ENCODE measurements around the gene ADARB1. TPM values are rescaled to one million over a fixed set of nuclear protein-coding genes. Genes with fewer than 3 reads are reported as not detected.

Gene ADARB1
- total and polyA plus RNA-seq, 2 of the 4 experiments (the other 2 are of a cell fraction), result 39.8 to 47.3 TPM

DNA sequence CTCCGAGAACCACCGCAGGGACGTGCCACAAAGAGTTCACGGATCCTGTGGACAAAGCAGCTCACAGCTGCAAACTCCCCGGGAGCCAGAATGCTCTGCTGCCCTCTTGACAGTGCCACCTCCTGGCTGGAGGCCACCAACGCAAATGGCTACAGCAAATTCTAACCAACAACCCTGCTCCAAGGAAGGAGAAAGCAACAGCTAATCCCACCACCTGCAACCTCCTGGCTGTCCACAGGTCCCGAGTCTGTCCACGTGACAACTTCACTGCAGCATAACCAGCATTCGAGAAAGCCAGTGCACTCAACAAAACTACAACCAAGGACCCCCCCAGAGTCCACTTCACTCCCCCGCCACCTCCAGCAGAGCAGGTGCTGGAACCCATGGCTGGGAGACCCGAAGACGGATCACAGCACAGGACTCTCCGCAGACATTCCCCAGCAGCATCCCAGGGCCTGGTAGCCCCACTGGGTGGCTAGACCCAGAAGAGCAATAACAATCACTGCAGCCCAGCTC is 196.0 kb downstream of the ADARB1 start:
- CTCF ChIA-PET, result no interaction called here
- Histone ChIP-seq H3K23ac (ENCODE audit: low read depth, low read length) (no peak overlapping the region), H3K4ac (ENCODE audit: low read depth, low read length) (no peak overlapping the region), H4K8ac (ENCODE audit: low read depth in 2 of 2, low read length in 2 of 2) (no peak overlapping the region), H3K14ac (replicated peaks; ENCODE audit: low read depth, low read length) (no peak overlapping the region), H3K9me3 (ENCODE audit: control insufficient read depth, insufficient read depth, low read length) (no peaks in the 10 kb centered on the region), H3K4me2 (ENCODE audit: low read depth, low read length) (no peak overlapping the region), H3K56ac (ENCODE audit: extremely low read depth, insufficient read depth, low read length) (no peak overlapping the region), H3K79me1 (ENCODE audit: low read depth in 1 of 2, low read length in 2 of 2) (peaks cover 17 to 52% of the 10 kb centered on the region in 2 experiments), H4K5ac (ENCODE audit: low read depth, low read length) (no peak overlapping the region), H2BK15ac (ENCODE audit: low read depth, low read length) (no peak overlapping the region), H3K4me3 (ENCODE audit: insufficient read depth, low read depth, low read length) (no peak overlapping the region), H3K18ac (ENCODE audit: low read depth, low read length) (no peak overlapping the region), H2AFZ (replicated peaks; ENCODE audit: low read length, poor library complexity) (no peak overlapping the region), H2AK5ac (ENCODE audit: low read depth, low read length) (no peak overlapping the region), H4K91ac (ENCODE audit: insufficient read depth, low read depth, low read length) (no peak overlapping the region), H2BK20ac (ENCODE audit: low read depth, low read length) (no peak overlapping the region), H3K9me1 (ENCODE audit: insufficient read depth, low read length) (no peaks in the 10 kb centered on the region), H2BK5ac (ENCODE audit: low read depth, low read length, poor library complexity, severe bottlenecking) (no peak overlapping the region), H3K9ac (ENCODE audit: low read depth, low read length) (no peak overlapping the region), H2AK9ac (replicated peaks; ENCODE audit: low read depth, low read length, poor library complexity) (no peak overlapping the region), H4K20me1 (ENCODE audit: insufficient read depth, low read length) (peaks cover 57% of the 10 kb centered on the region), H3K36me3 (ENCODE audit: control insufficient read depth, insufficient read depth, low read length) (peaks cover 45% of the 10 kb centered on the region), H3K27me3 (ENCODE audit: control insufficient read depth, insufficient read depth, low read length) (no peaks in the 10 kb centered on the region), H2BK120ac (ENCODE audit: low read depth, low read length) (no peak overlapping the region), H3K4me1 (ENCODE audit: control insufficient read depth, insufficient read depth, low read length) (no peaks in the 10 kb centered on the region), H3K27ac (ENCODE audit: insufficient read depth, low read length) (no peak overlapping the region)
- intact Hi-C loops (cut with micrococcal nuclease), result no loop called here
- in situ Hi-C loops (cut with MboI; ENCODE audit: low sequenced_read_pairs), result no loop called here
- no TSS peak for BruUV-seq (replicated peaks)
- ATAC-seq (ENCODE audit: low read depth) (peak; percentile 21; the same call in 1 of the 2 replicates), DNase-seq (no peak)
- TF ChIP-seq MXI1 (IDR thresholded peaks at IDR 0.05; ENCODE audit: borderline replicate concordance, low read depth, low read length), result no peak
- no peak for TF ChIP-seq FOS (IDR thresholded peaks at IDR 0.05; ENCODE audit: low read depth, low read length)
- TF ChIP-seq, protein P1, sequence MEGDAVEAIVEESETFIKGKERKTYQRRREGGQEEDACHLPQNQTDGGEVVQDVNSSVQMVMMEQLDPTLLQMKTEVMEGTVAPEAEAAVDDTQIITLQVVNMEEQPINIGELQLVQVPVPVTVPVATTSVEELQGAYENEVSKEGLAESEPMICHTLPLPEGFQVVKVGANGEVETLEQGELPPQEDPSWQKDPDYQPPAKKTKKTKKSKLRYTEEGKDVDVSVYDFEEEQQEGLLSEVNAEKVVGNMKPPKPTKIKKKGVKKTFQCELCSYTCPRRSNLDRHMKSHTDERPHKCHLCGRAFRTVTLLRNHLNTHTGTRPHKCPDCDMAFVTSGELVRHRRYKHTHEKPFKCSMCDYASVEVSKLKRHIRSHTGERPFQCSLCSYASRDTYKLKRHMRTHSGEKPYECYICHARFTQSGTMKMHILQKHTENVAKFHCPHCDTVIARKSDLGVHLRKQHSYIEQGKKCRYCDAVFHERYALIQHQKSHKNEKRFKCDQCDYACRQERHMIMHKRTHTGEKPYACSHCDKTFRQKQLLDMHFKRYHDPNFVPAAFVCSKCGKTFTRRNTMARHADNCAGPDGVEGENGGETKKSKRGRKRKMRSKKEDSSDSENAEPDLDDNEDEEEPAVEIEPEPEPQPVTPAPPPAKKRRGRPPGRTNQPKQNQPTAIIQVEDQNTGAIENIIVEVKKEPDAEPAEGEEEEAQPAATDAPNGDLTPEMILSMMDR (conservative IDR thresholded peaks at IDR 0.05; ENCODE audit: low read depth, low read length), result peak; percentile 21; the same call in 1 of the 2 replicates
- peak; percentile 18; the same call in 1 of the 2 replicates for TF ChIP-seq SMC3 (IDR thresholded peaks at IDR 0.05; ENCODE audit: low read depth, low read length)
- no peak for TF ChIP-seq MAZ (IDR thresholded peaks at IDR 0.05; ENCODE audit: borderline replicate concordance, low read depth, low read length)
- no peak for TF ChIP-seq RFX5 (IDR thresholded peaks at IDR 0.05; ENCODE audit: low read depth, low read length)
- dilution Hi-C loops (cut with HindIII; ENCODE audit: low sequenced_read_pairs, unreplicated experiment), result no loop called here
- POLR2A ChIA-PET (ENCODE audit: unreplicated experiment), result no interaction called here
- 100% methylated on average over 3 of the region's 13 CpGs; no CpG with 5 or more reads in 1 of the 2 experiments for WGBS, 2 experiments (ENCODE audit: extremely low coverage in 2 of 2, insufficient read length in 1 of 2)

Other genes starting within 250 kb of the ADARB1 start
- gene PTTG1IP, start 200.9 kb upstream of the ADARB1 start, total RNA-seq (2012; rRNA removed), result 194 and 230 TPM in 2 replicates
- 156 and 167 TPM in 2 replicates for gene PTTG1IP, start 200.9 kb upstream of the ADARB1 start, polyA plus RNA-seq (2012; rRNA removed)
- not detected in 2 replicates for gene ITGB2, start 153.7 kb upstream of the ADARB1 start, total RNA-seq (2012; rRNA removed)
- gene ITGB2, start 153.7 kb upstream of the ADARB1 start, polyA plus RNA-seq (2012; rRNA removed), result 0.14 TPM in 1 of 2 replicates, not detected in the other
- gene SLX9, start 134.6 kb upstream of the ADARB1 start, total RNA-seq (2012; rRNA removed), result 10.4 and 17.5 TPM in 2 replicates
- 21.7 and 27.4 TPM in 2 replicates for gene SLX9, start 134.6 kb upstream of the ADARB1 start, polyA plus RNA-seq (2012; rRNA removed)
- gene POFUT2, start 213.3 kb downstream of the ADARB1 start, total RNA-seq (2012; rRNA removed), result 18.8 and 23.9 TPM in 2 replicates
- gene POFUT2, start 213.3 kb downstream of the ADARB1 start, polyA plus RNA-seq (2012; rRNA removed), result 58.5 and 59.3 TPM in 2 replicates

All from IMR-90 (cell line).